Activated CD4-positive, CD25-positive, alpha-beta regulatory T cell treated with anti-CD3 and anti-CD28 coated beads, Interleukin-2, amount 50 U/mL, for 72 hours (primary cell): Measurements from ENCODE around the gene CAMK2A.

Source experiments
- DNase-seq: peaks from one replicate; pipeline ENCODE4 v3.0.0; 2021

CAMK2A gene

DNA sequence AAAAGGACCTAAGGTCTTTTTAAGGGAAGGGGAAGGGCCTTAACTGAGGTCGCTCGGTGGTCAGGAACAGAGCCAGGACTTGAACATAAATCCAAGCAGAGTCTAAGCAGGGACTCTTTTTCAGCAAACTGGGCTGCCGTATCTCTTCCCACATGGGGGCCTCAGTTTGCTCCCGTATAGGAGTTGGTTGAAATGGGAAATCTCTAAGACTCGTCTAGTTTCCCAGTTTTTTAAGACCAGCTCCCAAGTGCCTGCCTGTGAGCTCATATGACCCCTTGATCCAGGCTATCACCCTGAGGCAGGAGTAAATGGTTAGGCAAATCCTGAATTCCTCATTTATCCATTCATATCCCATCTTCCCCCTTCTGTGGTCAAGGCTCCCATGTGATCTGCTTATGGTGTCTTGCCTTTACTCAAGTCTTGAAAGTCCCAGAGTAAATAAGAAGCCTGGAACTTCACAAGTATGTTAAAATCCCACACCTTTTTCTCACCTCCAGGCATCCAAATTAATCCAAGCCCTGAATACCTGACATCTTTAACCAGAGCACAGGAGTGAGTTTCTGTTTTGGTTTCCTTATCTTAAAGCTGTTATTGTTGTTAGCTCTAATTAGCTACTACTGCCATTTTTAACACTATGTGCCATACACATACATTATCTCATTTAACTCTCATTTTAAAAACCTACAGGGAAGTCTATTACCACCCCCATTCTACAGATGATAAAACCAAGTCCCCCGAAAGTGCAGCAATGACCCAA, 10.2 kb upstream of the CAMK2A start:
- DNase-seq: no peak

- DNase-seq: no peak
Observed at GRCh38 chr5:150298701-150299451, 9.3 kb upstream of the CAMK2A start.

DNA sequence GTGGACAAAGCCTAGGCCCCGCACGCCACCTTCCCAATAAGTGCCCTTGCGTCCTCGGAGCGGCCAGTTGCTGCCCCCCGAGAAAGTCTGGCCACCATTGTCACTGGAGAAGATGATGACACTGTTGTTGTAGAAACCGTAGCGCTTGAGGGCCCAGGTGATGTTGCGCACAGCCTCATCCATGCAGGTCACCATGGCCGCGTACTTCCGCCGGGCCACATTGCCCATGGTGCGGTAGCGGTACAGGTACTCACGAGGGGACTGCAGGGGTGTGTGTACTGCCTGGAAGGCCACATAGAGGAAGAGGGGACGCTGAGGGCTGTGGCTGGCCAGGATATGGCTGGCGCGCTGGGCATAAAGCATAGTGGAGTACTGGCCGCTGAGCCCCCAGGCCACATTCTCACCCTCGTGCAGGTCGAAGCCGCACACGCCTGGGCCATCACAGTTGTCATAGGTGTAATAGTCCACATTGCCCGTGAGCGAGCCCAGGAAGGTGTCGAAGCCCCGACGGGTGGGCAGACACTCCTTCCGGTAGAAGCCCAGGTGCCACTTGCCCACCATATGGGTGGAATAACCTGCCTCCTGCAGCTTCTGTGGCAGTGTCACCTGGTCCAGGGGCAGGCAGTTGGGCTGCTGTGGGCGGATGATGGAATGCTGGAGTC, 8.5 kb upstream of the CAMK2A start:
- no peak for DNase-seq

GRCh38 chr5:150297236-150297890, 7.8 kb upstream of the CAMK2A start:
- no peak for DNase-seq

DNA sequence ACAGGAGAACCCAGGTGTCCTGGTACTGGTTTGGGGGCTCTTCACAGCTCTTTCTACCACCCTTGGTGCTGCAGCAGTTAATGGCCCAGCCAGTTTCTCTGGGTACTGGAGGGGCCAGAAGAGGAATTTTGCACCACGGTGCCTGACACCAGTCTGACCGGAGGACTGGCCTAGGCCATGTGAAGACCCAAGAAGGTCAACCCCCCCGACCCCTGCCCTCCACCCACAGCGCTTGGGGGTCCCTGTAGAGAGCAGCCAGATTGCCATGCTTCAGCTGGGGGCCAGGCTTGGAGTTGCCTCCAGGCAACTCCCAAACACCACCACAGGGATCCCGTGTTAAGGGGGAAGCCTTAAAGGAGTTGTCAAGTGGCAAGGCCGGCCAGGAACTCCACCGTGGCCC, 6.9 kb upstream of the CAMK2A start:
- no peak for DNase-seq

- no peak for DNase-seq
Observed at GRCh38 chr5:150295741-150296486, 6.3 kb upstream of the CAMK2A start.

DNA sequence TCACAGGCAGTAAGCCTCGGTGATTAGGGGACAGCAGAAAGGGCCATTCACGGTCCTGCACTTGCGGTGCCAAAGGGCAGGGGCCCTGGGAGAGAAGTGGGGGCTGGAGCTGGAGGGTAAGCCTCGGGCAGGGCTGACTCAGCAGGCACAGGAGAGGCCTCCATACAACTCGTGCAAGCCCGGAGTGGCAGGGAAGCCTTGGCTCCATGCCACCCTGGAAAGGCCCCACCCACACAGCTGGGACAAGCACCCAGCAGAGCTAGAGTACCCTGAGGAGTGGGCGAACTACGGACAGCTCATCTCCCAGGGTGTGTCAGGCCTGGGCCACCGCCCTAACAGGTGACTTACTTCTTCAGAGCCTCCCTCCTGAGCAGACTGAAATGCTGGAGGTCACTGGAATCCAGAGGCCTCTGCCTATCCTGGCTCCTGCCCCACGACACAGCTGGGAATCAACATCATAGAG, 5.6 kb upstream of the CAMK2A start:
- DNase-seq: no peak

- no peak for DNase-seq
Observed at GRCh38 chr5:150294551-150295071, 5.0 kb upstream of the CAMK2A start.

GRCh38 chr5:150293091-150293941, 3.7 kb upstream of the CAMK2A start:
- DNase-seq: no peak

DNA sequence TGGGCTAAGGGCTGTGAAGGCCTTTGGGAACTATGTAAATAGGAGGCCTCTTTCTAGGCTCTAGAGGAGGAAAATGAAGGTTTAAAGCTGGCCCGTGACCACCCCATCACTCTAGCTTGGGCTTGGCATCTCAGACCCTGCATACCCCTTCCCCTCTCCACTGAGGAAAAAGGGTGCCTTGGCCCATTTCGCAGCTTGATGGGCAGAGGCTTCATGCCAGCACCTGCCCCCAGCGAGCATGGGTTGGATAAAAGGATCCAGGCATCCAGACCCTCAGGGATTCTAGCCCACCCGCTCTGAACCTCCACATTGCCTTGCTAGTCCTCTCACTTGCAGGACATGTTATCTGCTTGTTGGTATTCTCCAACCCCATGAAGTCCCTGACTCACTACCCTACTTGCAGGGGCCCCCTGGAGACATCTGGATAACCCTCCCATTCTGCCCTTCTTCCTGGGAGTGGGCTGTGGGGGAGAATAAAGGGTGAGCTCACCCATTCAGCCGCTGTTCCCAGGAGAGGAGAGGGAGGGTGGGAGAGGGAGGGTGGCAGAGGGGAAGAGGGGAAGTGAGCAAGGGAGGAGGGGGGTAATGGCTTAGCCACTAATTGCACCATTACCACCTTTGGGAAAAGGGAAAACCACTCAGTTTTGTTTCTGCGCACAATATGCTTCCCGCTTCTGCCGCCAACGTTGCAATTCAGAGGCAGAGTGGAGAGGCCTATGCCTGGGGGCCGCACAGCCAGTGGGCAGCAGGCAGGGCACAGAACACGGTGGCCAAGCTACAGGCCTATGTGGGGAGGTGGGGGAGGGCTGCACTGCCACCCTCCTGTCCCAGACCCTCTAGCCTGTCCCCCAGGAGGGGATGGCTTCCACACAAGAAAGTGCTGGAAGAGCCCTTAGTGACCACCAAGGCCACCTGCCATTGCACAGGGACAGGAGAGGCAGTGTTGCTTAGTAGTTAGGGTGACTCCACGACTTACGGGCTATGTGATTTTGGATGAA, 2.1 kb upstream of the CAMK2A start:
- DNase-seq: no peak

- DNase-seq: no peak
Observed at GRCh38 chr5:150288791-150289190, 782 bp downstream of the CAMK2A start.

DNA sequence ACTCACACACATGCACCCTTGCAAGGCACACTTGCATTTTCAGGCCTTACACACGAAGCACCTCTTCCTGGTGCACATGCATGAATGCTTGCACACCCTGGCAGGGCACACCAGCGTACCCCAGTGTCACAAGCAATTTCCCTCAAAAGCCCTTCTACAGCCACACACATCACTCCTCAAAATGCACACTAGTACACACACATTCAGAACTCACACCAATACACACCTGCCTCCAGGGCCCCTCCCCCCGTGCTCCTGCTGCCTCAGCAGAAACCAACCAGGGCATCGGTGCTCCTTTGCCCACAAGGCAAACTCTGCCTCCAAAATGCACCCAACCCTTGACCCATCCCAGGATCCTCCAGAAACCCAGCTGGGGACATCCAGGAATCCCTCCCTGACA, 1.2 kb downstream of the CAMK2A start:
- no peak for DNase-seq

DNA sequence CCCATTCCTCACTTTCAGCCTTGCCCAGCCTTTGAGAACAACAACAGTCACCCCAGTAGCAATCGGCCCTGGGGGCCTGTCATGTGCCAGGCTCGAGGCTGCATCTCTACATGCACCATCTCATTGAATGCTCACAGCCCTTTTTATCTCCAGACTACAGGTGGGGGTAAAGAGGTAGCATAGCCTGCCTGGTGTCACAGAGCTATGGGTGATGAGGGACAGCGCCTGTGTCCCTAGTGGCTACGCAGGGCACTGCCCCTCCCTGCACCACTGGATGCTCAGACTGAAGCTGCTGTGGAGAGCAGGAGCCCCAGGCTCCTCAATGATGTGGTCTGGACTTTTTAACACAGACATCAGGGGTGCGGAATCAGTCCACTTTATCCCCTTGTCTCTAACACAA, 2.8 kb downstream of the CAMK2A start:
- no peak for DNase-seq

GRCh38 chr5:150285114-150285513, 4.5 kb downstream of the CAMK2A start:
- DNase-seq: no peak

DNA sequence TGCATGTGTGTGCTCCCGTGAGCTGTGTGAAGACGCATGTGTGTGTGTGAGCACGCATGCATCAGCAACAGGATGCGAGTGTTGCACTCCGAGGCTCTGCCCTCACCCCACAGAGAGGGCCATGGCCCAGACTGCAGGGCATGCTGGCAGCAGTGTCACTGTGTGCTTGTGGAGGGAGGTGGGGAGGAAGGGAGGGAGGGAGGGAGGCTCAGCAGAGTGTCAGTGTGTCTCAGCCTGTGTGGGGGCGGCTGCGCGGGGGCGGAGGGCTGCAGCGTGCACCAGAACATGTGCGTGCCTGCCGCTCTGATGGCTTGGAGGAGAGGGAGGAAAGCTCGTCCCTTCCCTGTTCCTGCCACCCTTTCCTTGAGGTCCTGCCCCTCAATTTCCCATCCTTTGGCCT, 5.3 kb downstream of the CAMK2A start:
- no peak for DNase-seq

- no peak for DNase-seq
Observed at GRCh38 chr5:150283904-150284303, 5.7 kb downstream of the CAMK2A start.

GRCh38 chr5:150281987-150282386, 7.6 kb downstream of the CAMK2A start:
- DNase-seq: no peak

GRCh38 chr5:150279330-150280020, 10.1 kb downstream of the CAMK2A start:
- DNase-seq: no peak

DNA sequence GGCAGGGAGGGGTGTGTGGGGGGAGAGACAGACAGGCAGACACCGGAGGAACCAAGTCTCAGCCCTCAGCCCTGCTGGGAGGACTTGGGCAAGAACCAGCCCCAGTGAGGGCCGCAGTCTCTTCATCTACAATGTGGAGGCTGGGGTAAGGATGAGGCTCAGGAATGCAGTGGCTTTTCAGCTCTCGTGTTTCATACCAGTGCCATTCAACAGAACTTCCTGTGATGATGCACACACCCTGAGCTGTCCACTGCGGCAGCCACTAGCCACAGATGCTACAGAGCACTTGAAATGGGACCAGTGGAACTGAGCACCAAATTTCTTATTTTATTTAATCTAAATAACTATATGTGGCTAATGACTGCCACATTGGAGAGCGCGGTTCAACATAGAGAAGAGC, 10.7 kb downstream of the CAMK2A start:
- no peak for DNase-seq
